ENCODE results near the gene FAM200B.

- TF ChIP-seq, protein P1, sequence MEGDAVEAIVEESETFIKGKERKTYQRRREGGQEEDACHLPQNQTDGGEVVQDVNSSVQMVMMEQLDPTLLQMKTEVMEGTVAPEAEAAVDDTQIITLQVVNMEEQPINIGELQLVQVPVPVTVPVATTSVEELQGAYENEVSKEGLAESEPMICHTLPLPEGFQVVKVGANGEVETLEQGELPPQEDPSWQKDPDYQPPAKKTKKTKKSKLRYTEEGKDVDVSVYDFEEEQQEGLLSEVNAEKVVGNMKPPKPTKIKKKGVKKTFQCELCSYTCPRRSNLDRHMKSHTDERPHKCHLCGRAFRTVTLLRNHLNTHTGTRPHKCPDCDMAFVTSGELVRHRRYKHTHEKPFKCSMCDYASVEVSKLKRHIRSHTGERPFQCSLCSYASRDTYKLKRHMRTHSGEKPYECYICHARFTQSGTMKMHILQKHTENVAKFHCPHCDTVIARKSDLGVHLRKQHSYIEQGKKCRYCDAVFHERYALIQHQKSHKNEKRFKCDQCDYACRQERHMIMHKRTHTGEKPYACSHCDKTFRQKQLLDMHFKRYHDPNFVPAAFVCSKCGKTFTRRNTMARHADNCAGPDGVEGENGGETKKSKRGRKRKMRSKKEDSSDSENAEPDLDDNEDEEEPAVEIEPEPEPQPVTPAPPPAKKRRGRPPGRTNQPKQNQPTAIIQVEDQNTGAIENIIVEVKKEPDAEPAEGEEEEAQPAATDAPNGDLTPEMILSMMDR (conservative IDR thresholded peaks at IDR 0.05; ENCODE audit: low read depth in 2 of 2): no peak
- TF ChIP-seq ETS1 (IDR thresholded peaks at IDR 0.05): no peak
- TF ChIP-seq EZH2phosphoT487 (IDR thresholded peaks at IDR 0.05; ENCODE audit: unreplicated experiment): no peak
- TF ChIP-seq EZH2 (IDR thresholded peaks at IDR 0.05; ENCODE audit: low read depth, unreplicated experiment): no peak
- TF ChIP-seq POLR2AphosphoS5 (IDR thresholded peaks at IDR 0.05; ENCODE audit: low read depth): no peak
- no peak for TF ChIP-seq STAT1 (IDR thresholded peaks at IDR 0.05; ENCODE audit: unreplicated experiment)
- TF ChIP-seq REST (IDR thresholded peaks at IDR 0.05; ENCODE audit: unreplicated experiment): no peak
- TF ChIP-seq ZNF331 (CRISPR knock-in tag; IDR thresholded peaks at IDR 0.05; ENCODE audit: low read depth): no peak
- TF ChIP-seq NANOG (IDR thresholded peaks at IDR 0.05; ENCODE audit: borderline replicate concordance): no peak
- TF ChIP-seq JUNB (IDR thresholded peaks at IDR 0.05; ENCODE audit: unreplicated experiment): no peak
- TF ChIP-seq, protein P2, sequence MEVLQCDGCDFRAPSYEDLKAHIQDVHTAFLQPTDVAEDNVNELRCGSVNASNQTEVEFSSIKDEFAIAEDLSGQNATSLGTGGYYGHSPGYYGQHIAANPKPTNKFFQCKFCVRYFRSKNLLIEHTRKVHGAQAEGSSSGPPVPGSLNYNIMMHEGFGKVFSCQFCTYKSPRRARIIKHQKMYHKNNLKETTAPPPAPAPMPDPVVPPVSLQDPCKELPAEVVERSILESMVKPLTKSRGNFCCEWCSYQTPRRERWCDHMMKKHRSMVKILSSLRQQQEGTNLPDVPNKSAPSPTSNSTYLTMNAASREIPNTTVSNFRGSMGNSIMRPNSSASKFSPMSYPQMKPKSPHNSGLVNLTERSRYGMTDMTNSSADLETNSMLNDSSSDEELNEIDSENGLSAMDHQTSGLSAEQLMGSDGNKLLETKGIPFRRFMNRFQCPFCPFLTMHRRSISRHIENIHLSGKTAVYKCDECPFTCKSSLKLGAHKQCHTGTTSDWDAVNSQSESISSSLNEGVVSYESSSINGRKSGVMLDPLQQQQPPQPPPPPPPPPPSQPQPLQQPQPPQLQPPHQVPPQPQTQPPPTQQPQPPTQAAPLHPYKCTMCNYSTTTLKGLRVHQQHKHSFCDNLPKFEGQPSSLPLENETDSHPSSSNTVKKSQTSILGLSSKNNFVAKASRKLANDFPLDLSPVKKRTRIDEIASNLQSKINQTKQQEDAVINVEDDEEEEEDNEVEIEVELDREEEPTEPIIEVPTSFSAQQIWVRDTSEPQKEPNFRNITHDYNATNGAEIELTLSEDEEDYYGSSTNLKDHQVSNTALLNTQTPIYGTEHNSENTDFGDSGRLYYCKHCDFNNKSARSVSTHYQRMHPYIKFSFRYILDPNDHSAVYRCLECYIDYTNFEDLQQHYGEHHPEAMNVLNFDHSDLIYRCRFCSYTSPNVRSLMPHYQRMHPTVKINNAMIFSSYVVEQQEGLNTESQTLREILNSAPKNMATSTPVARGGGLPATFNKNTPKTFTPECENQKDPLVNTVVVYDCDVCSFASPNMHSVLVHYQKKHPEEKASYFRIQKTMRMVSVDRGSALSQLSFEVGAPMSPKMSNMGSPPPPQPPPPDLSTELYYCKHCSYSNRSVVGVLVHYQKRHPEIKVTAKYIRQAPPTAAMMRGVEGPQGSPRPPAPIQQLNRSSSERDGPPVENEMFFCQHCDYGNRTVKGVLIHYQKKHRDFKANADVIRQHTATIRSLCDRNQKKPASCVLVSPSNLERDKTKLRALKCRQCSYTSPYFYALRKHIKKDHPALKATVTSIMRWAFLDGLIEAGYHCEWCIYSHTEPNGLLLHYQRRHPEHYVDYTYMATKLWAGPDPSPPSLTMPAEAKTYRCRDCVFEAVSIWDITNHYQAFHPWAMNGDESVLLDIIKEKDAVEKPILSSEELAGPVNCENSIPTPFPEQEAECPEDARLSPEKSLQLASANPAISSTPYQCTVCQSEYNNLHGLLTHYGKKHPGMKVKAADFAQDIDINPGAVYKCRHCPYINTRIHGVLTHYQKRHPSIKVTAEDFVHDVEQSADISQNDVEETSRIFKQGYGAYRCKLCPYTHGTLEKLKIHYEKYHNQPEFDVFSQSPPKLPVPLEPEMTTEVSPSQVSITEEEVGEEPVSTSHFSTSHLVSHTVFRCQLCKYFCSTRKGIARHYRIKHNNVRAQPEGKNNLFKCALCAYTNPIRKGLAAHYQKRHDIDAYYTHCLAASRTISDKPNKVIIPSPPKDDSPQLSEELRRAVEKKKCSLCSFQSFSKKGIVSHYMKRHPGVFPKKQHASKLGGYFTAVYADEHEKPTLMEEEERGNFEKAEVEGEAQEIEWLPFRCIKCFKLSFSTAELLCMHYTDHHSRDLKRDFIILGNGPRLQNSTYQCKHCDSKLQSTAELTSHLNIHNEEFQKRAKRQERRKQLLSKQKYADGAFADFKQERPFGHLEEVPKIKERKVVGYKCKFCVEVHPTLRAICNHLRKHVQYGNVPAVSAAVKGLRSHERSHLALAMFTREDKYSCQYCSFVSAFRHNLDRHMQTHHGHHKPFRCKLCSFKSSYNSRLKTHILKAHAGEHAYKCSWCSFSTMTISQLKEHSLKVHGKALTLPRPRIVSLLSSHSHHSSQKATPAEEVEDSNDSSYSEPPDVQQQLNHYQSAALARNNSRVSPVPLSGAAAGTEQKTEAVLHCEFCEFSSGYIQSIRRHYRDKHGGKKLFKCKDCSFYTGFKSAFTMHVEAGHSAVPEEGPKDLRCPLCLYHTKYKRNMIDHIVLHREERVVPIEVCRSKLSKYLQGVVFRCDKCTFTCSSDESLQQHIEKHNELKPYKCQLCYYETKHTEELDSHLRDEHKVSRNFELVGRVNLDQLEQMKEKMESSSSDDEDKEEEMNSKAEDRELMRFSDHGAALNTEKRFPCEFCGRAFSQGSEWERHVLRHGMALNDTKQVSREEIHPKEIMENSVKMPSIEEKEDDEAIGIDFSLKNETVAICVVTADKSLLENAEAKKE (CRISPR knock-in tag; IDR thresholded peaks at IDR 0.05): no peak
- no peak for TF ChIP-seq ZNF114 (CRISPR knock-in tag; IDR thresholded peaks at IDR 0.05)
- no peak for TF ChIP-seq CREB1 (CRISPR knock-in tag; IDR thresholded peaks at IDR 0.05; ENCODE audit: low read depth)
These were observed 25.2 kb downstream of the FAM200B start for GRCh38 chr4:15706646-15707362.

Measured in GM23338 (cell line).